ENCODE data around the gene PROK2.

- TF ChIP-seq CTCF (IDR thresholded peaks at IDR 0.05) = no peak
- TF ChIP-seq POLR2A (IDR thresholded peaks at IDR 0.05) = no peak
- no peak for TF ChIP-seq POLR2AphosphoS5 (IDR thresholded peaks at IDR 0.05)
Observed at GRCh38 chr3:71771126-71771525, 13.8 kb downstream of the PROK2 start.

Measured in sigmoid colon (tissue), 4 donors.